Measurements from ENCODE around the gene DGCR2. TPM values are rescaled to one million over a fixed set of nuclear protein-coding genes. Genes with fewer than 3 reads are reported as not detected.
"Not testable (repeated sequence)": the region's sequence is repeated elsewhere in the genome, so short reads cannot be mapped to it uniquely, and the experiment has no call there.

DGCR2 gene
- total RNA-seq, 1 experiment from 2014 or later = 41.1 TPM

DNA sequence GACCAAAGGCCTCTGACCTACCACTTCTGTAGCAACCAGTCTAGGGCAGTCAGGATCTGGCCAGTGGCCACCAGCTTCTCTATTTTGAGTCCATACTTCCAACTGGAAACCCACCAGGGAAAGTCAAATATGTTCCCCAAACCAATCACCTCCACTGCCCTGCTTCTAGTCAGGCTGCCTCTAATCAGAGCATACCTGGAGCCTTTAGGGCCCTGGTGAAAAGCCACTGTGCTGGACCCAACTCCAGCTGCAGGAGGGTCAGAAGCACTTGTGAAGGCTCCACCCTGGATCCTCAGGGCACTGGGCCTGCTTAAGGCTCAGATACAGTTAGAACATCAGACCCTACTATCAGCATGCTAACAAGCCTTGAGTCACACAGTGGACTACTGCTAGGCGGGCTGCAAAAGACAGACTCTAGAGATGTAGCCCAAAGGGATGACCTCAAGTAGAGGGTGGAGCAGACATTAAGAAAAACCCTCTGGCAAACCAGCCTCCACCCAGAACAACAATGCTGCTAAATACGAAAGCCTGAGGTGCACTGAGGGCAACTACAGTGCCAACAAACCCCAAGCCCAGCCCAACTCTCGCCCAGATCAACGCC is 69.2 kb downstream of the DGCR2 start:
- no peak for DNase-seq (ENCODE audit: low spot score)
- Histone ChIP-seq H3K9me3 (ENCODE audit: low read depth, low read length, poor library complexity, severe bottlenecking) (no peaks in the 10 kb centered on the region), H3K27ac (ENCODE audit: low read depth, low read length, poor library complexity, severe bottlenecking) (no peak overlapping the region), H3K36me3 (ENCODE audit: insufficient read depth, low read length, poor library complexity, severe bottlenecking) (peaks cover 25% of the 10 kb centered on the region), H3K4me3 (ENCODE audit: low read depth, low read length, poor library complexity, severe bottlenecking) (no peak overlapping the region), H3K4me1 (ENCODE audit: insufficient read depth, low read length, poor library complexity, severe bottlenecking) (no peaks in the 10 kb centered on the region), H3K27me3 (replicated peaks; ENCODE audit: insufficient read depth, low read depth, low read length, poor library complexity) (no peaks in the 10 kb centered on the region)
- CTCF ChIA-PET = no interaction called here
- intact Hi-C loops (cut with micrococcal nuclease; ENCODE audit: unreplicated experiment) = no loop called here
- TF ChIP-seq, protein P1, sequence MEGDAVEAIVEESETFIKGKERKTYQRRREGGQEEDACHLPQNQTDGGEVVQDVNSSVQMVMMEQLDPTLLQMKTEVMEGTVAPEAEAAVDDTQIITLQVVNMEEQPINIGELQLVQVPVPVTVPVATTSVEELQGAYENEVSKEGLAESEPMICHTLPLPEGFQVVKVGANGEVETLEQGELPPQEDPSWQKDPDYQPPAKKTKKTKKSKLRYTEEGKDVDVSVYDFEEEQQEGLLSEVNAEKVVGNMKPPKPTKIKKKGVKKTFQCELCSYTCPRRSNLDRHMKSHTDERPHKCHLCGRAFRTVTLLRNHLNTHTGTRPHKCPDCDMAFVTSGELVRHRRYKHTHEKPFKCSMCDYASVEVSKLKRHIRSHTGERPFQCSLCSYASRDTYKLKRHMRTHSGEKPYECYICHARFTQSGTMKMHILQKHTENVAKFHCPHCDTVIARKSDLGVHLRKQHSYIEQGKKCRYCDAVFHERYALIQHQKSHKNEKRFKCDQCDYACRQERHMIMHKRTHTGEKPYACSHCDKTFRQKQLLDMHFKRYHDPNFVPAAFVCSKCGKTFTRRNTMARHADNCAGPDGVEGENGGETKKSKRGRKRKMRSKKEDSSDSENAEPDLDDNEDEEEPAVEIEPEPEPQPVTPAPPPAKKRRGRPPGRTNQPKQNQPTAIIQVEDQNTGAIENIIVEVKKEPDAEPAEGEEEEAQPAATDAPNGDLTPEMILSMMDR (conservative IDR thresholded peaks at IDR 0.05; ENCODE audit: low read depth, low read length) = no peak
- no peak for TF ChIP-seq EZH2 (IDR thresholded peaks at IDR 0.05; ENCODE audit: borderline replicate concordance, low read depth, low read length, poor library complexity, severe bottlenecking)
- no TSS peak for BruUV-seq (replicated peaks)
- POLR2A ChIA-PET (ENCODE audit: low non-redundant PET) = no interaction called here

DNA sequence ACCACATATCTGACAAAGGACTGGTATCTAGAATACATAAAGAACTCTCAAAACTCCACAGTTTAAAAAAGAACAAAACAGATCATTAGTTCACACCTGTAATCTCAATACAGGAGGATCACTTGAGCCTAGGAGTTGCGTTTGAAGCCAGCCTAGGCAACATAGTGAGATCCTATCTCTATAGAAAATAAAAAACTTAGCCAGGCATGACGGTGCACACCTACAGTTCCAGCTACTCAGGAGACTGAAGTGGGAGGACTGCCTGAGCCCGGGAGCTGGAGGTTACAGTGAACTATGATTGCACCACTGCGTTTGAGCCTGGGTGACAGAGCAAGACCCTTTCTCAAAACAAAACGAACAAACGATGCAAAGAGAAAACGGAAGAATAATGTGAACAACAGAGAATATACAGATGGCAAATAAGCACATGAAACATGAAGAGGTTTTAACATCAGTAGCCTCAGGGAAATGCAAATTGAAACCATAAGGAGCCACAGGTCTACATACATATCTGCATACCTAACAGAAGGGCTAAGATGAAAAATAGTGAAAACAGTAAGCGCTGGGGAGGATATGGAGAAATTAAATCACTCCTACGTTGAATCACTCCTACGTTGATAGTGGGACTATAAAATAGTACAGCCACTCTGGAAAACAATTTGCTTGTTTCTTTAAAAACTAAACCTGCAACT is 70.7 kb downstream of the DGCR2 start:
- Histone ChIP-seq H3K27ac (ENCODE audit: low read depth, low read length, poor library complexity, severe bottlenecking) (no peak overlapping the region), H3K4me1 (ENCODE audit: insufficient read depth, low read length, poor library complexity, severe bottlenecking) (no peaks in the 10 kb centered on the region), H3K9me3 (ENCODE audit: low read depth, low read length, poor library complexity, severe bottlenecking) (no peaks in the 10 kb centered on the region), H3K36me3 (ENCODE audit: insufficient read depth, low read length, poor library complexity, severe bottlenecking) (peaks cover 38% of the 10 kb centered on the region), H3K4me3 (ENCODE audit: low read depth, low read length, poor library complexity, severe bottlenecking) (no peak overlapping the region), H3K27me3 (replicated peaks; ENCODE audit: insufficient read depth, low read depth, low read length, poor library complexity) (no peaks in the 10 kb centered on the region)
- CTCF ChIA-PET = no interaction called here
- TF ChIP-seq EZH2 (IDR thresholded peaks at IDR 0.05; ENCODE audit: borderline replicate concordance, low read depth, low read length, poor library complexity, severe bottlenecking) = no peak
- TF ChIP-seq, protein P1 (conservative IDR thresholded peaks at IDR 0.05; ENCODE audit: low read depth, low read length) = no peak
- no TSS peak for BruUV-seq (replicated peaks)
- intact Hi-C loops (cut with micrococcal nuclease; ENCODE audit: unreplicated experiment) = no loop called here
- POLR2A ChIA-PET (ENCODE audit: low non-redundant PET) = interaction anchor here (0.6 kb wide), 1 partner anchor 231 kb away, joined by 3 read pairs; no protein-coding TSS in a partner anchor
- DNase-seq (ENCODE audit: low spot score) = no peak

DNA sequence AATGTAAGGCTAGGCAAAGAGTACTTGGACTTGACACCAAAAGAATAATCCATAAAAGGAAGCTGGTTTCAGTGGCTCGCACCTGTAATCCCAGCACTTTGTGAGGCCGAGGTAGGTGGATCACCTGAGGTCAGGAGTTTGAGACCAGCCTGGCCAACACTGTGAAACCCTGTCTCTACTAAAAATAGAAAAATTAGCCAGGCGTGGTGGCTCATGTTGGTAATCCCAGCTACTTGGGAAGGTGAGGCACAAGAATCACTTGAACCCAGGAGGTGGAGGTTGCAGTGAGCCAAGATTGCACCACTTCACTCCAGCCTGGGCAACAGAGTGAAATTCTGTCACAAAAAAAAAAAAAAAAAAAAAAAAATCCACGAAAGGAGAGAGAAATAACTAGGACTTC is 71.4 kb downstream of the DGCR2 start:
- POLR2A ChIA-PET (ENCODE audit: low non-redundant PET) = interaction anchor here (0.6 kb wide), 1 partner anchor 231 kb away, joined by 3 read pairs; no protein-coding TSS in a partner anchor
- intact Hi-C loops (cut with micrococcal nuclease; ENCODE audit: unreplicated experiment); DNase-seq (ENCODE audit: low spot score); H3K4me1 ChIP-seq (ENCODE audit: insufficient read depth, low read length, poor library complexity, severe bottlenecking); BruUV-seq (replicated peaks); H3K9me3 ChIP-seq (ENCODE audit: low read depth, low read length, poor library complexity, severe bottlenecking); CTCF ChIA-PET; H3K27me3 ChIP-seq (replicated peaks; ENCODE audit: insufficient read depth, low read depth, low read length, poor library complexity); H3K27ac ChIP-seq (ENCODE audit: low read depth, low read length, poor library complexity, severe bottlenecking); H3K4me3 ChIP-seq (ENCODE audit: low read depth, low read length, poor library complexity, severe bottlenecking): not testable (repeated sequence)
- H3K36me3 ChIP-seq (ENCODE audit: insufficient read depth, low read length, poor library complexity, severe bottlenecking) = peaks cover 43% of the 10 kb centered on the region
